PC-3 (cell line): Measurements from ENCODE around the gene SNORC.

Experiments
- CTCF ChIP-seq: fragments of 300-600 bp; sonication (generic); conservative IDR thresholded peaks from 2 replicates; pipeline ENCODE4 v1.5.1; 2017; ENCODE audit warnings: antibody characterized with exemption, low read depth, mild to moderate bottlenecking, low read length
- EZH2 ChIP-seq: fragments of 300-600 bp; sonication (generic); IDR thresholded peaks from one replicate; pipeline ENCODE4 v1.6.1; 2017; ENCODE audit warnings: antibody characterized with exemption, mild to moderate bottlenecking, low read length; ENCODE audit not compliant: unreplicated experiment
- EZH2phosphoT487 ChIP-seq: fragments of 300-600 bp; sonication (generic); IDR thresholded peaks from 2 replicates; pipeline ENCODE4 v1.6.1; 2018; ENCODE audit warnings: mild to moderate bottlenecking, antibody characterized with exemption, low read length, borderline replicate concordance

GRCh38 chr2:232925821-232926156 is 55.7 kb downstream of the SNORC start:
- TF ChIP-seq CTCF (no peak), EZH2 (no peak), EZH2phosphoT487 (no peak)
